GM12892 (cell line): Measurements from ENCODE around the gene FRMD5.
A peak's percentile ranks its signal among the peaks of the same experiment; 100 is the strongest.
"Not testable (repeated sequence)": the region's sequence is repeated elsewhere in the genome, so short reads cannot be mapped to it uniquely, and the experiment has no call there.

Experiments
- DNase-seq: peaks from one replicate; pipeline ENCODE4 v3.0.0; 2011; ENCODE audit not compliant: insufficient read length
- FAIRE-seq: peaks from 2 replicates; lab custom pipeline; 2011; peaks lifted over from hg19 to GRCh38; lab: Jason Lieb, UNC
- POLR2A ChIP-seq: IDR thresholded peaks from 2 replicates; pipeline ENCODE4 v1.6.1; 2011; ENCODE audit warnings: low read depth, low read length, control low read depth
- POLR2AphosphoS5 ChIP-seq: IDR thresholded peaks from 2 replicates; pipeline ENCODE4 v1.6.1; 2011; ENCODE audit warnings: low read depth, low read length, control low read depth
- TAF1 ChIP-seq: IDR thresholded peaks from 2 replicates; pipeline ENCODE4 v1.6.1; 2011; ENCODE audit warnings: low read depth, mild to moderate bottlenecking, control low read depth, low read length, borderline replicate concordance

FRMD5 gene

GRCh38 chr15:43859546-43859945, 335.5 kb downstream of the FRMD5 start:
- FAIRE-seq = no peak
- DNase-seq = no peak
- TF ChIP-seq TAF1 (no peak), POLR2A (no peak), POLR2AphosphoS5 (no peak)

- DNase-seq (no peak), FAIRE-seq (no peak)
- no peak for TF ChIP-seq POLR2A
- no peak for TF ChIP-seq TAF1
Measured at GRCh38 chr15:43854801-43855200, 340.3 kb downstream of the FRMD5 start.

- FAIRE-seq (no peak), DNase-seq (no peak)
- no peak for TF ChIP-seq POLR2A
- no peak for TF ChIP-seq POLR2AphosphoS5
- no peak for TF ChIP-seq TAF1
Measured at GRCh38 chr15:43852607-43853006, 342.5 kb downstream of the FRMD5 start.

GRCh38 chr15:43851251-43851650, 343.8 kb downstream of the FRMD5 start:
- TF ChIP-seq POLR2A = no peak
- TF ChIP-seq POLR2AphosphoS5 = no peak
- no peak for TF ChIP-seq TAF1
- FAIRE-seq (no peak), DNase-seq (no peak)

- no peak for TF ChIP-seq POLR2AphosphoS5
- no peak for TF ChIP-seq TAF1
- TF ChIP-seq POLR2A = no peak
- DNase-seq = no peak
- no peak for FAIRE-seq
Measured at GRCh38 chr15:43845421-43845820, 349.6 kb downstream of the FRMD5 start.

GRCh38 chr15:43832485-43832884, 362.6 kb downstream of the FRMD5 start:
- FAIRE-seq, DNase-seq: not testable (repeated sequence)

GRCh38 chr15:43831519-43832052, 363.5 kb downstream of the FRMD5 start:
- FAIRE-seq, DNase-seq: not testable (repeated sequence)

GRCh38 chr15:43830691-43831275, 364.3 kb downstream of the FRMD5 start:
- not testable (repeated sequence) for DNase-seq, FAIRE-seq

- not testable (repeated sequence) for DNase-seq, FAIRE-seq
Measured at GRCh38 chr15:43829951-43830540, 365.0 kb downstream of the FRMD5 start.

GRCh38 chr15:43828061-43828657, 366.9 kb downstream of the FRMD5 start:
- DNase-seq (no peak), FAIRE-seq (no peak)
- TF ChIP-seq TAF1 = no peak
- no peak for TF ChIP-seq POLR2A
- no peak for TF ChIP-seq POLR2AphosphoS5

- FAIRE-seq = peak; percentile 83
- 0 out of 2 replicates have a peak, but pooled peaks have one; percentile 33 for TF ChIP-seq TAF1
- TF ChIP-seq POLR2AphosphoS5 = no peak
- peak; percentile 51; the same call in 1 of the 2 replicates for TF ChIP-seq POLR2A
- peak; percentile 68 for DNase-seq
Measured at GRCh38 chr15:43826508-43827341, 368.3 kb downstream of the FRMD5 start, which contains the start of gene WDR76. Gene WDR76 (plus strand): TSS chr15:43827002. CDS start chr15:43827033, 31 bp downstream.

GRCh38 chr15:43826029-43826507, 369.0 kb downstream of the FRMD5 start:
- FAIRE-seq = no peak

GRCh38 chr15:43825305-43825704, 369.8 kb downstream of the FRMD5 start:
- not testable (repeated sequence) for FAIRE-seq, DNase-seq

More at GRCh38 chr15:43826029-43826507, 369.0 kb downstream of the FRMD5 start:
- TF ChIP-seq TAF1 (no peak), POLR2A (no peak), POLR2AphosphoS5 (no peak)
- DNase-seq = no peak
